ENCODE measurements around the gene TIMM23.

GRCh38 chr10:46050941-46051623 is 78.8 kb downstream of the TIMM23 start:
- TF ChIP-seq CTCF (IDR thresholded peaks at IDR 0.05) = no peak
- TF ChIP-seq EZH2 (IDR thresholded peaks at IDR 0.05; ENCODE audit: borderline replicate concordance, insufficient read depth, low read depth, low read length, poor library complexity, severe bottlenecking) = no peak

Measured in B cell (primary cell).